ENCODE measurements around the gene BLOC1S6.
A peak's percentile ranks its signal among the peaks of the same experiment; 100 is the strongest.

BLOC1S6 gene, protein sequence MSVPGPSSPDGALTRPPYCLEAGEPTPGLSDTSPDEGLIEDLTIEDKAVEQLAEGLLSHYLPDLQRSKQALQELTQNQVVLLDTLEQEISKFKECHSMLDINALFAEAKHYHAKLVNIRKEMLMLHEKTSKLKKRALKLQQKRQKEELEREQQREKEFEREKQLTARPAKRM

DNA sequence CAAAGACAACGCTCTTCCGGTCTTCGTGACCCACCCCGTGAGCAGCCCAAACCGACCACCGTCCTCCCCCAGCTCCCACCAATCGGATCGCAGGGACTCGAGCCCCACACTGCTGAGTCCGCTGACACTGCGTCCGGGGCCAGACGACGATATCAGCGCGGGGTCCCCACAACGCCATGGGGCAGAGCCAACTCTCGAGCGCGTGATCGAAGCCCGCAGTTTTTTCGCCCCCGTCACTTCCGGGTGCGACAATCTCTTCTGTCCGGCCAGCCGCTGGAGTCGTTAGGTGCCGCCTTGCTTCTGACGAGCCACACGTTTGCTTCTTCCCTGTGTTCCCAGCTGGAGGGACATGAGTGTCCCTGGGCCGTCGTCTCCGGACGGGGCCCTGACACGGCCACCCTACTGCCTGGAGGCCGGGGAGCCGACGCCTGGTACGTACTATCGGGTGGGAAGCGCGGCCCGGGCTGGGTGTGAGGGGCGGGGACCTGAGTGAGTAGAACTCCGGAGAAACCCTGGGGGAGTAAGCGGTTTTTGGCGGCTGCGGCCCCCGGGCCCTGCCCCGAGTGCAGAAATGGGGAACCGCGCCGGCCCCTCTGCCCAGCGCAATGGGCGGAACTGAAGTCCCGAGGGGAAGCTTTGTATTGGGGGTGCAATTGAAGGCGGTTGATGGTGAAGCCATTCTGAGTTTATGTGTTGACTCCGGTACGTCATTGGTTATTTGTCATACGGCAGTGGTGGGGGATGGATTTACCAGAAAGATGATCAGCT is at the start of gene BLOC1S6:
TSS of gene BLOC1S6 (plus strand) at position 285 of the 768 bp plus-strand sequence. CDS start at position 350, 65 bp downstream.
- peak; percentile 87 to 88 for DNase-seq

DNA sequence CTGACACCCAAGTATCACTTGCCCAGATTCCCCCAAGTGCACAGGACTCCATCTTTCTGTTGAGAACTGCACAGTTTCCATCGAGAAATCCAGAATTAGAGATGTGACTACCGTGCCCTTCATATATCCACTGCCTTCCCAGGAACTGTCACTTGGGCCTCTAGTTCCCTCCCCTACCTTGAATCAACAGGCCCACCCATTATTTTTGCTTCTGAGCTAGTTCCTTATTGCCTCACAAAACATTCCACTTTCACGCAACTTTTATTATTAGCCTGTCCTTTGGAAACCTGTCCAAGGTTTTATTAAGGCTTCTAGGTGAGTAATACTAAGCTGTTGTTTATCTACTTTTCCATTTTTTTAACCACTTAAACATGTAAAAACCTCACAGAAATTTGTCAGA is 47.5 kb upstream of the BLOC1S6 start:
- DNase-seq = no peak

DNA sequence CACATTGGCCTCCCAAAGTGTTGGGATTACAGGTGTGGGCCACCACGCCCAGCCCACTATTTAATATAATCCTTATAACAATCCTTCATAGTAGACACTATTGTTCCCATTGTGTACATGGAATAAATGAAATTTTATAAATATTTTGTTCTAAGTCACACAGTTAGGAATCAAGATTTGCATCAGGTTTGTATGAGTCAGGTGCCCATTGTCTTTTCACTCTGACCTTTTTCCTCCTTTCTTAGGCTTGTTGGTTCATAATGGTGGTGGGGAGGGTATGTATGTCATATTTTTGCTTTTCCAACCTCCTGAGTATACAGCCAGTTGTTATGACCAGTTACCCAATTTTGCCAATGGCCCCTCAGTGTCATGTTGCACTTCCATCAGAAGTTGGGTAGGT is 46.6 kb upstream of the BLOC1S6 start:
- DNase-seq = no peak

DNA sequence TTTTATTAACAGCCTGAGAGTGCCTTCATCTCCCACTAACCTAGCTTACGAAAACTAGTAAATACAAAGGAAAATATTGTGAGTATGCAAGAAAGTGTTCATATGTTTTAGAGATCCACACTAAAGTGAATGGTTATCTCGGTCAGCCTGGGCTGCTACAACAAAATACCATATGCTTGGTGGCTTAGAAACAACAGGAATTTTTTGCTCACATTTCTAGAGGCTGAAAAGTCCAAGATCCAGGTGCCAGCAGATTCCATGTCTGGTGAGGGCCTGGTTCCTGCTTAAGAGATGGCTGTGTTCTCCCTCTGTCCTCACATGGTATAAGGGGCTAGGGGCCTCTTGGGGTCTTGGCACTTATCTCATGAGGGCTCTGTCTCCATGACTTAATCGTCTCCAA is 44.1 kb upstream of the BLOC1S6 start:
- no peak for DNase-seq

DNA sequence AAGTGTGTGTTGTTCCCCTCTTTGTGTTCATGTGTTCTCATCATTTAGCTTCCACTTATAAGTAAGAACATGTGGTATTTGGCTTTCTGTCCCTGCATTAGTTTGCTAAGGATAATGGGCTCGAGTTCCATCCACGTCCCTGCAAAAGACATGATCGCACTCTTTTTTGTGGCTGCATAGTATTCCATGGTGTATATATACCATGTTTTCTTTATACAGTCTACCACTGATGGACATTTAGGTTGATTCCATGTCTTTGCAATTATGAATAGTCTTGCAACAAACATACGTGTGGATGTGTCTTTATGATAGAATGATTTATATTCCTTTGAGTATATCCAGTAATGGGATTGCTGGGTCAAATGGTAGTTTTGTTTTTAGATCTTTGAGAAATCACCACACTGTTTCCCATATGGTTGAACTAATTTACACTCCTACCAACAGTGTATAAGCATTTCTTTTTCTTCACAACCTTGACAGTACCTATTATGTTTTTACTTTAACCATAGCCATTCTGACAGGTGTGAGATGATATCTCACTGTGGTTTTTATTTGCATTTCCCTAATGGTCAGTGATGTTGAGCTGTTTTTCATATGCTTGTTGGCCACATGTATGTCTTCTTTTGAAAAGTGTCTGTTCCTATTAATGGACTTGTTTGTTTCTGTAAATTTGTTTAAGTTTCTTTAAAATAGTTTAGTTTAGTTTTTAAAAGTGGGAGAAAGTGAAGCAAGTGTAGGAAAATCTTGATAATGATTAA is 42.7 kb upstream of the BLOC1S6 start:
- DNase-seq = no peak

DNA sequence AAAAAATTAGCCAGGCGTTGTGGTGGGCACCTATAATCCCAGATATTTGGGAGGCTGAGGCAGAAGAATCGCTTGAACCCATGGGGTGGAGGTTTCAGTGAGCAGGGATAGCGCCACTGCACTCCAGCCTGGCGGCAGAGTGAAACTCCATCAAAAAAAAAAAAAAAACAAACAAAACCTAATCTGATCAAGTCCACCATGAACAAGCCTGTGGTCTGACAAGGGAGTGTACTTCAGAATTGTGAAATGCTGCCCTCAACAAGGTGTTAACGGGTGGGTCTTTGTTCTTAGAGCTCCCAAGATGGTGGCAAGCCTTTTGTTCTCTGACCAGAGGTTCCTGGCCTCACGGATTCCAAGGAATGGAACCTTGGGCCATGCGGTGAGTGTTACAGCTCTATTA is 40.4 kb upstream of the BLOC1S6 start:
- DNase-seq = no peak

DNA sequence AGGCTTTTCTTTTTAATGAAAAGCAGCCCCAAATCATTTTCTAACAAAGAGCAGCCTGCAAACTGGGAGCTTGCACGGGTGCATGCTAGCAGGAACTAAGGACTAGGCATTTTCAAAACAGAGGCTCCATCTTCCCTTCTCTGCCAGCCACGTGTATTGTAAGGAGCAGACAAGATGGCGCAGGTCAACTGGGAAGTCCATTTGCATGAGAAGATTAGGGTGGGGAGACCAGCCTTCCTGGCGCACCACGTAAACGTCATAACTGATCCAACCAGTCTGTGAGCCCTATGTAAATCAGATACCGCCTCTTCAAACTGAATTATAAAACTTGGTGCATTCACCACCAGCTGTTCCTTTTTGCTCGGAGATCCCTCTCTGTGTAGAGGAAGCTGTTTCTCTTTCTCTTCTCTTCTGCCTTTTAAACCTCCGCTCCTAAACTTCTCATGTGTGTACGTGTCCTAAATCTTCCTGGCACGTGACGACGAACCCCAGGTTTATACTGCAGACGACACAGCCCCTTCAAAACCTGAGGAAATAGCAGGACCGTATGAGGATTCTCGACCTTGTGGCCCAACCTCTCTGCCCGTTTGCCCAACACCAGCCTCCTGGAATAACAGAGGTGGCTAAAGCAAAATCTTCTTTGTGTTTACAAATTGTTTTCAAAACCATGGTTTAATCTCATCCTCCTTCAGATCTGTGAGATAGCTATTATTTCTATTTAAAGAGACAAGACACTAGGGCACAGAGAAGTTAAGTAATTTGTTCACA is 38.2 kb upstream of the BLOC1S6 start:
- no peak for DNase-seq

DNA sequence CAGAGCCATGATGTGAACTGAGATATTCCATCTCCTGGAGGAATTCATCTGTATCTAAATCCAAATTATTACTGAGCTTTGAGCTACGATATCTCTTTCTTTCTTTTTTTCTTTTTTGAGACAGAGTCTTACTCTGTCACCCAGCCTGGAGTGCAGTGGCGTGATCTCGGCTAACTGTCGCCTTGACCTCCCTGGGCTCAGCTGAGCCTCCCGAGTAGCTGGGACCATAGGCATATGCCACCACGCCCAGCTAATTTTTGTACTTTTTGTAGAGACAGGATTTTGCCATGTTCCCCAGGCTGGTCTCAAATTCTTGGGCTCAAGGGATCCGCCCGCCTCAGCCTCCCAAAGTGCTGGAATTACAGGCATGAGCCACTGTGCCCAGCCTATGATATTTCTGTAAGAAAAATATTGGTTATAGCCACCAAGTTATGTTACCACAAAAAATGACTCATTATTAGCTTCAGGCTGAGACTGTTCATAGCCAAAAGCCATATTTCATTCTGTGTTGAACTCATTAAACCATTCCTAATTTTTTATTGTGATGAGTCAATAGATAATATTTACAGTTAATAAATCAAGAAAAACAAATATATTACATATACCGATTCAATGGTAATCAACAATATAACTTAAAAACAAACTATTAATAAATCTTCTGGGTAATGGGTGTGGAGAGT is 37.5 kb upstream of the BLOC1S6 start:
- no peak for DNase-seq

DNA sequence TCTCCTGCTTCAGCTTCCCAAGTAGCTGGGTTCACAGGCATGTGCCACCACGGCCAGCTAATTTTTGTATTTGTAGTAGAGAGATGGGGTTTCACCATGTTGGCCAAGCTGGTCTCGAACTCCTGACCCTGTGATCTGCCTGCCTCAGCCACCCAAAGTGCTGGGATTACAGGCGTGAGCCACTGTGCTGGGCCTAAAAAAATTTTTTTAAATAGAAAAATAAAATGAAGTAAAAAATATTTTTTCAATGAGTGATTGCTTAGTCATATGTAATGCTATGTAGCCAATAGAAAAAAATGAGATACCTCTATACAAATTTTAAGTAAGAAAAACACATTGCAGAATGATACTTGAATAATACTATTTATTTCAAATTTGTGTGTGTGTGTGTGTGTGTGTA is 36.7 kb upstream of the BLOC1S6 start:
- DNase-seq = no peak

DNA sequence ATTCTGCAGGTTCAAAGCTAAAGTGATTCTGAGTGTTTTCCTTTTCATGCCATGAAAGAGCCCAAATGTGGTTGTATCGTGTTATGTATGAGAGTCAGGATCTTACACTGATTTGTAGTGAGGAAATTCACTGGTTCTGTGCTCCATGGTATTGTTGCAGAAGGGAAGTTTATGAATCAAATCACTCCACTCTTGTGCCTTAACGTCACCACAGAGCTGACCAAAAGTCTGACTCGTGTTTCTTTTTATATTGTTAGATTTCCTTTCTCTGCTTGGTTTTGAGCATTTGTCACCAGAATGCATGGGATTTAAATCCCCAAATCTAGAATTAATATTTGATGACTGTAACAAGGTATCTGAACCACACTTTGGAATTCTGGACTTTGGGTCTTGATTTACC is 35.5 kb upstream of the BLOC1S6 start:
- no peak for DNase-seq

DNA sequence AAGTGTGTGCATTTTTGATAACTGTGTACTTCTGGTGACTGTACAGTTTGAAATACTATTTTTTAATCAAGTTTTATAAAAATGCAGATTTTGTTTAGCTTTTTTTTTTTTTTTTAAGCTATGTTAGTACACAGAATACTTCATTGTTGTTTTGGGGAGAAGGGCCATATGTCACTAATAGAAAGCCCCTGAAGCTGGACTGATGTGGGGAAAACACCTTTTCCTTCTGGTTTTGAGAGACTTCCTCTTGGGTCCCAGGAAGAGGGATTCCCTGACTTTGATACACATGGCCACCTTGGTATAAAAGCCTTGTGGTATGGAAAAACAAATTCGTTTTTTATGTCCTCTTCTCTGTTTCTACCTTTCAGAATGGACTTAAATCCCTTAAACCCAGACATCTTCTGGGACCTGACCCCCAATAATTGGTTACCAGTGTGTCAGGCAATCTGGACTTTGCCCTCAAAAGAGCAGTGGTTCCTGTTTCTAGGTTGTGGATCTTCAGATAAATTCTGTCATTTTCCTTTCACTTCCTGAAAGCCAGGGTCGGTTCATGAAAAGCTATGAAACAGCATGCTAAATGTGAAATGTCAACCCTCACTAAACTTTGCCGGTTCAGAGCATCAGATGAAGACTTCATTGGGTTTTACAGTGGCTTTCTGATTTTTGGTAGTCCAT is 31.1 kb upstream of the BLOC1S6 start:
- DNase-seq = no peak

DNA sequence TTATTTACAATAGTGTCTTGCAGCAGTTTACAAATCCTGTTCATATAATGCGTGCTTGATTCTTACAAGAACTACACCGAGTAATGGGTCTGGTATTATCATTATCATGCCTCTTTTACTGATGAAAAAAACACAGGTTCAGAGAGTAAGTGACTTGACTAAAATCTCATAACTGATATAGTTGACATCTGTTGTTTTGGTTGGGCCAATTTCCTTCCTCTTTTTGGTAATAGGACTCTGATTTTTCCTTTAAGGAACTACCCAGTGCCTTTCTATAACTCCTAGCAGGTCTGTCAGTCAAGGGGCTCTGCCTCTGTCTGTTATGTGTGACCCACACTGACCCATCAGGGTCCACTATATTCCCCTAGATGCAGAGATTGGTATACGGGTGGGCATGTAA is 14.6 kb upstream of the BLOC1S6 start:
- DNase-seq = no peak

DNA sequence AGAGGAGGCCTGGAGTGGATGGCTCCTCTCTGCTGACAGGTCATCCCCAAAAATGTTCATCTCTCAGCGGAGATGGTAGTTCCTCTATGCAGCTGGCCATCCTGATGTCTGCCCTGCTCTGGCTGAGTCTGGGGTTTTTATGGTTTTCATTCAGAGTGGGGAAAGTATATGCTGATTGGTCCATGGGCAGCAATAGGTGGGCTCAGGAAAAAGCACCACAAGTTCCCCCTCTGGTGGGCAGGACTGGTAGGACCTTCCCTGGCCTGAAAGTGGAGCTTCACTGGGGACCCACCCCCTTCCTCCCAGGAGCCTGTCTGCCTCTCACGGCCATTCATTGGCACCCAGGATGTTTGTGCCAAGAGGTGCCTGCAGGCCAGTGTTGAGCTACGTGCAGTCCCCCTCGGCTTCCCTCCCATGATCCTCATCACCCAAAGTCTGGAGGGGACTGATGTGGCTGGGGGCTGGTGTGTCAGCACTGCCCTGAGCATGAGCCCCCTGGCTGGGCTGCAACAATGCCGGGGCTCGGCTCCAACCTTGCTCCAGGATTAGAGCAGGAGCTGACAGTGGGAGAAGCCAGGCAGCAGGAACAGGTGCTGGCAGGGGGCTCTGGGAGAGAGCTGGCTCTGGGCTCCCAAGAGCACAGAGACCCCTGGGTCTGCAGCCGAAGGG is 13.1 kb upstream of the BLOC1S6 start:
- peak in 1 of 2 donors; percentile 12 for DNase-seq

DNA sequence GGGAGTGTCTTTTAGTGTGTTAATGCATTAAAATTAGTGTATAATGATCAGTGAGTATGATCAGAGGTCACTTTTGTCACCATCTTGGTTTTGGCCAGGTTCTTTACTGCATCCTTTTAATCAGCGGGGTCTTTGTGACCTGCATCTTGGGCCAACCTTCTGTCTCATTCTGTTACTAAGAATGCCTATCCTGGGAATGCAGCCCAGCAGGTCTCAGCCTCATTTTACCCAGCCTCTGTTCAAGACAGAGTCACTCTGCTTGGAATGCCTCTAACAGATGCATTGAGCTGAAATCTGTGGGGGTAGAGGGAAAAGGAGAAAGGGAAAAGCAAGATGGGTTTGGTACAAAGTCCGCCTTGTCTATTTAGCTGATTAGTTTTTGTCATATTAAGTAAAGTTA is 5.3 kb upstream of the BLOC1S6 start:
- no peak for DNase-seq

DNA sequence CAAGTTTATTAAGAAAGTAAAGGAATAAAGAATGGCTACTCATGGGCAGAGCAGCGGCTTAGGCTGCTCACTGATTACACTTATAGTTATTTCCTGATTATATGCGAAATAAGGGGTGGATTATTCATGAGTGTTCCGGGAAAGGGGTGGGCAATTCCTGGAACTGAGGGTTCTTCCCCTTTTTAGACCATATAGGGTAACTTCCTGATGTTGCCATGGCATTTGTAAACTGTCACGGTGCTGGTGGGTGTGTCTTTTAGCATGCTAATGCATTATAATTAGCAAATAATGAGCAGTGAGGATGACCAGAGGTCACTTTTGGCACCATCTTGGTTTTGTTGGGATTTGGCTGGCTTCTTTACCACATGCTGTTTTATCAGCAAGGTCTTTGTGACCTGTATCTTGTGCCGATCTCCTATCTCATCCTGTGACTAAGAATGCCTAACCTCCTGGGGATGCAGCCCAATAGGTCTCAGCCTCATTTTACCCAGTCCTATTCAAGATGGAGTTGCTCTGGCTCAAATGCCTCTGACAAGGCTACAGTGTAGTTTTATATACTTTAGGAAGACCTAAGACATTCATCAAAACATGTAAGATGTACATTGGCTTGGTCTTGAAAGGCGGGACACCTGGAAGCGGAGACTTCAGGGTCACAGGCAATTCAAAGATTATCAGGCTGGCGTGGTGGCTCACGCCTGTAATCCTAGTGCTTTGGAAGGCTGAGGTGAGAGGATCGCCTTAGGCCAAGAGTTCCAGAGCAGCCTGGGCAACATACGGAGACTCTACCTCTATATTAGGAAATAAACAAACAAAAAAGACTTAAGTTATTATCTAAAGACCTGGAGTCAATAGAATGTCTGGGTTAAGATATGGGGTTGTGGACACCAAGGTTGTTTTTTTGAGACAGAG is 3.2 kb upstream of the BLOC1S6 start:
- peak in 1 of 2 donors; percentile 3 for DNase-seq

DNA sequence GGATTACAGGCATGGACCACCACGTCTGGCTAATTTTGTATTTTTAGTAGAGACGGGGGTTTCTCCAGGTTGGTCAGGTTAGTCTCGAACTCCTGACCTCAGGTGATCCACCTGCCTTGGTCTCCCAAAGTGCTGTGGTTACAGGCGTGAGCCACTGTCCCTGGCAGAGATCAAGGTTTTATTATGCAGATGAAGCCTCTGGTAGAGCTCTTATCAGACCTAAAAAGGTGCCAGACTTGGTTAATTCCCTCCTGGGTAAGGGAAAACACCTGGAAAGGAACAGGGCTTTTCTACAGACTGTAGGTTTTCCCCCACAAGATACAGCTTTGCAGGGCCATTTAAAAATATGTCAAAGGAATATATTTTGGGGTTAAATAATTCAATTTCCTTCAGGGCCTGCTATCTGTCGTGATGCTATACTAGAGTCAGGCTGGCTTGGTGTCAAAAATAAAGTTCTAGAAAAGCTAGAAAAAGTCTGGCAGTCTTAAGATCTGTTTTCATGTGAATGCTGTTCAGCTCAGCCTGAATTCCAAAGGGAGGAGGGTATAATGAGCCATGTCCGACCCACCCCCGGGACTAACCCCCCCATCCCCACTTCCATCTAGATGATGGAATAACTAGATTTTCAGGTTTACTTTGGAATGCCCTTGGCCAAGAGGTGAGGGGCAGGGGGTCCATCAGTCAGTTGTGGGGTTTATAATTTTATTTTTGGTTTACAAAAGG is 1.9 kb upstream of the BLOC1S6 start:
- no peak for DNase-seq

DNA sequence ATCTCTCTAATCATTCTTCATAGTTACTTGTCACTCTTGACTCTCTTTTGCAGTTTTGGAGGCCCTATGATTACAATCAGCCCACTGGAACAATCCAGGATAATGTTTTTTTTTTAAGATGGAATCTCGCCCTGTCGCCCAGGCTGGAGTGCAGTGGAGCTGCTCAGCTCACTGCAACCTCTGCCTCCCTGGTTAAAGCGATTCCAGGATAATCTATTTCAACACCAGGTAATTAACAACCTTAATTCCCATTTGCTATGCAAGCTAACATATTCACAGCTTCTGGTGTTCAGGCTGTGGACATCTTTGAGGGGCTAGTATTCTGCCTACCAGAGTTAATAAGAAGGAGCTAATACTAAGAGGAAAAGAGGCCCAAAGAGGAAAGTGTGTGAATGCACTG is 1.1 kb upstream of the BLOC1S6 start:
- no peak for DNase-seq

DNA sequence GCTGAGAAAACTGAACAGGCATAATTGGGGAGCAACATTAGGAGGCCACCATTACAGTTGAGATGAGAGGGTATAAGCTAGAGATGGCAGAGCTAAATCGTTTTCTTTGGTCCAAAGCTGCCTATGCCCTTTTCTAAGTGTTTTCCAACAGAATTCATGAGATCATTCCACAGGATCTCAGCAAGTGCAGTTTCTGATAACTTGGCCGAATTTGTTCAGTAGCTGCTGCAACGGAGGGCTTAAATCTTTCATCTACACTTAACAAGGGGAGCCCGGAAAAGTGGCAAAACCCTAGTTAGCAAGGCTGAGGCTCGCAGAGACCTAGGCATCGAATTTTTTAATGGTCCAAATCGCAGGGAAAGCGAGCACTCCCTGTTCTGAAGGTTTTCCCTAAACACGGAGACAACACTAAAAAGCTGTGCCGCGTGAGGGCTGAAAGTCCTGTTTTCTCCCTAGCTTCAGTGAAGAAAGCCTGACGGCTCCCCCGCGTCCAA is 531 bp upstream of the BLOC1S6 start:
- no peak for DNase-seq

DNA sequence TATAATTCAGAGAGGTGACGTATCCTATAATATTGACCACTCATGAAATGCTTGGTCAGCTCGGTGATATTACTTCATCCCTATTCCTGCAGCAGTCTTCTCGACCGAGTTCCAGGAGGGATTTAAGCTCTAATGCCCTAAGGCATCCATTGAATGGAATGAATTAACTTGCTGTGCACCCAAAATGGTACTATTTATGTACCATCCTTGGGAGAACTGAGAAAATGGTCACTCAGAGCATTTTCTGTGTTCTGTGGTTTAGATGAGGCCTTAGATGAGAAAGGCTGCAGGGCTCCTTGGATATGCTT is 638 bp downstream of the BLOC1S6 start:
- no peak for DNase-seq

All from stimulated activated CD4-positive, alpha-beta T cell treated with anti-CD3 and anti-CD28 coated beads, Interleukin-2, amount 100 ng/mL, for 24 hours (primary cell).